ENCODE measurements around the gene COPZ1. TPM values are rescaled to one million over a fixed set of nuclear protein-coding genes. Genes with fewer than 3 reads are reported as not detected.
A peak's percentile ranks its signal among the peaks of the same experiment; 100 is the strongest.

The COPZ1 gene
- total and polyA plus RNA-seq, 2 donors (not counting 3 experiments of a cell fraction or from before 2014, with no cell fraction given) = 143 to 174 TPM

DNA sequence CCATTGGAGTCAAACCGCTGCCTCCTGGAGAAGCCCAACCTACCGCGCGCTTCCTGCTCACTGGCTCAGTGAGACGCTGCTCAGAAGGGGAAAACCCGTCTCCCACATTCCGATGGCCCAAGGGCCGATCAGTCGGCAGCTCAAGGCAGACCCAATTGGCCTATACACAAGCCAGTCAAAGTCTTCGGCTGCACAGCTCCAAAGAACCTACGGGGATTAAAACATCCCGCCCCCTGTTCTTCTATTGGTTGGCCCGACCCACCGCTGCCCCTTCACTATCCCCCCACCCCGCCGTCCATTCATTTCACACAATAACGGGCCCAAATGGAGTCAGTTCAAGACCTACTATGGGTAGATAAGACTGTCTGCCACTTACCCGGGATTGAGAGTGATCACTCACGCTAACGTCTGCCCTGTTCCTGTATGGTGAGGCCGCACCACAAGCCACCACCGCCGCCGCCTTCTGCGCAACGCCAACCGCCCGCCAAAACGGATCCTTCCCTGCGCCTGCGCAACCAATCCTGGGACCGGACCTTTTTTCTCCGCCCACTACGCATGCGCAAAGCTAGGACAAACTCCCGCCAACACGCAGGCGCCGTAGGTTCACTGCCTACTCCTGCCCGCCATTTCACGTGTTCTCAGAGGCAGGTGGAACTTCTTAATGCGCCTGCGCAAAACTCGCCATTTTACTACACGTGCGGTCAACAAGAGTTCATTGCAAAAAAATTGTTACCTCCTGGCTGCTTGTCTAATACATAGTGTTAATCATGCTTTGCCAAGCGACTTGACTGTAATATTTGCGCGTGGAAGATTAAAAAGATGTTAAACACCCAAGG, 45.1 kb upstream of the COPZ1 start, which contains the start of gene CBX5:
TSS of gene CBX5 (minus strand) at position 491 of the 836 bp plus-strand sequence. CDS start 22,472 bp downstream, outside the sequence.
- peak within 1 kb of the TSS; percentile 88 for H3K27ac ChIP-seq (ENCODE audit: insufficient read depth, low read depth, low read length)
- peaks cover 43% of the 10 kb centered on the region for H3K4me1 ChIP-seq (ENCODE audit: control insufficient read depth, extremely low read depth, insufficient read depth, low read length)
- peaks cover 83% of the 10 kb centered on the region for H3K79me2 ChIP-seq (ENCODE audit: control insufficient read depth, insufficient read depth, low read length)
- FAIRE-seq (no peak), DNase-seq (ENCODE audit: low read depth, low spot score) (peak; percentile 100)
- H3K9me3 ChIP-seq (replicated peaks; ENCODE audit: control insufficient read depth, insufficient read depth, low read length) = no peaks in the 10 kb centered on the region
- H3K9ac ChIP-seq (replicated peaks; ENCODE audit: extremely low read depth, insufficient read depth, low read length) = peak within 1 kb of the TSS; percentile 84
- dilution Hi-C loops (cut with MboI; ENCODE audit: extremely low pct_ligation_motif_present, low sequenced_read_pairs) = no loop called here
- H4K20me1 ChIP-seq (replicated peaks; ENCODE audit: control insufficient read depth, extremely low read depth, insufficient read depth, low read length) = peaks cover 9% of the 10 kb centered on the region
- peaks cover 8 to 19% of the 10 kb centered on the region in 2 experiments for H3K36me3 ChIP-seq (ENCODE audit: control insufficient read depth in 2 of 2, extremely low read depth in 1 of 2, insufficient read depth in 2 of 2, low read length in 2 of 2)
- no peaks in the 10 kb centered on the region for H3K9me1 ChIP-seq (replicated peaks; ENCODE audit: control insufficient read depth, extremely low read depth, insufficient read depth, low read length)
- TF ChIP-seq GATA2 (IDR thresholded peaks at IDR 0.05; ENCODE audit: insufficient read depth, insufficient read length, low read depth, low read length) (no peak), POLR2A (IDR thresholded peaks at IDR 0.05; ENCODE audit: low read depth, low read length) (peak; percentile 95), POLR2AphosphoS5 (IDR thresholded peaks at IDR 0.05; ENCODE audit: insufficient read depth, low read depth, low read length) (peak; percentile 85), JUN (IDR thresholded peaks at IDR 0.05; ENCODE audit: borderline replicate concordance, insufficient read depth, insufficient read length, low read depth) (no peak), FOS (IDR thresholded peaks at IDR 0.05; ENCODE audit: borderline replicate concordance, insufficient read depth, low read length) (no peak), EZH2 (IDR thresholded peaks at IDR 0.05; ENCODE audit: borderline replicate concordance, low read depth, low read length, severe bottlenecking) (no peak), MYC (IDR thresholded peaks at IDR 0.05; ENCODE audit: low read depth, low read length) (peak; percentile 68), MAX (IDR thresholded peaks at IDR 0.05; ENCODE audit: insufficient read depth, insufficient read length) (peak; percentile 88)
- TF ChIP-seq, protein P1, sequence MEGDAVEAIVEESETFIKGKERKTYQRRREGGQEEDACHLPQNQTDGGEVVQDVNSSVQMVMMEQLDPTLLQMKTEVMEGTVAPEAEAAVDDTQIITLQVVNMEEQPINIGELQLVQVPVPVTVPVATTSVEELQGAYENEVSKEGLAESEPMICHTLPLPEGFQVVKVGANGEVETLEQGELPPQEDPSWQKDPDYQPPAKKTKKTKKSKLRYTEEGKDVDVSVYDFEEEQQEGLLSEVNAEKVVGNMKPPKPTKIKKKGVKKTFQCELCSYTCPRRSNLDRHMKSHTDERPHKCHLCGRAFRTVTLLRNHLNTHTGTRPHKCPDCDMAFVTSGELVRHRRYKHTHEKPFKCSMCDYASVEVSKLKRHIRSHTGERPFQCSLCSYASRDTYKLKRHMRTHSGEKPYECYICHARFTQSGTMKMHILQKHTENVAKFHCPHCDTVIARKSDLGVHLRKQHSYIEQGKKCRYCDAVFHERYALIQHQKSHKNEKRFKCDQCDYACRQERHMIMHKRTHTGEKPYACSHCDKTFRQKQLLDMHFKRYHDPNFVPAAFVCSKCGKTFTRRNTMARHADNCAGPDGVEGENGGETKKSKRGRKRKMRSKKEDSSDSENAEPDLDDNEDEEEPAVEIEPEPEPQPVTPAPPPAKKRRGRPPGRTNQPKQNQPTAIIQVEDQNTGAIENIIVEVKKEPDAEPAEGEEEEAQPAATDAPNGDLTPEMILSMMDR (IDR thresholded peaks at IDR 0.05; ENCODE audit: extremely low read depth in 1 of 2, insufficient read depth in 1 of 2, low read depth in 1 of 2, low read length in 2 of 2) = no peak
- peak within 1 kb of the TSS; percentile 28 to 78 (median 61) for H3K4me3 ChIP-seq (replicated peaks in 1 of 3; ENCODE audit: insufficient read depth in 1 of 3, low read depth in 1 of 3, low read length in 3 of 3)
- POLR2A ChIA-PET = interaction anchor here (0.6 to 3.2 kb wide), 13 partner anchors 11 to 136 kb away, joined by 3 to 29 read pairs (median 6); partner anchors contain the start of gene COPZ1
- H3K27me3 ChIP-seq (ENCODE audit: control insufficient read depth in 2 of 2, insufficient read depth in 2 of 2, low read length in 2 of 2) = no peaks in the 10 kb centered on the region
- peak within 1 kb of the TSS; percentile 88 for H3K4me2 ChIP-seq (ENCODE audit: insufficient read depth, low read length)
- no TSS peak for BruUV-seq (replicated peaks)
- intact Hi-C loops (cut with micrococcal nuclease) = loop anchor here (1.0 to 5.0 kb wide), 7 partner anchors 21 to 152 kb away; partner anchors contain the start of gene COPZ1
- CTCF ChIA-PET = interaction anchor here (0.6 to 3.7 kb wide), 9 partner anchors 15 to 100 kb away, joined by 3 to 39 read pairs (median 3); partner anchors contain the start of gene COPZ1
- H2AFZ ChIP-seq (ENCODE audit: low read depth, low read length) = peak within 1 kb of the TSS; percentile 48

All from endothelial cell of umbilical vein (primary cell).